GM19467 (cell line): ENCODE results near the gene CDRT15L2.
"Not testable (repeated sequence)": the region's sequence is repeated elsewhere in the genome, so short reads cannot be mapped to it uniquely, and the experiment has no call there.

Experiments used
- ATAC-seq: cut with Tn5 transposase; IDR thresholded peaks from one replicate; pipeline ENCODE4 v1.9.1; 2021; ENCODE audit warnings: mild to moderate bottlenecking, moderate library complexity; ENCODE audit not compliant: unreplicated experiment

Gene CDRT15L2

GRCh38 chr17:20571653-20572052 lies 7.9 kb upstream of the CDRT15L2 start:
- not testable (repeated sequence) for ATAC-seq

- not testable (repeated sequence) for ATAC-seq
Measured at GRCh38 chr17:20573216-20573615, 6.3 kb upstream of the CDRT15L2 start.

- ATAC-seq, result not testable (repeated sequence)
Measured at GRCh38 chr17:20575071-20575470, 4.5 kb upstream of the CDRT15L2 start.

GRCh38 chr17:20583891-20584577 lies 4.5 kb downstream of the CDRT15L2 start:
- not testable (repeated sequence) for ATAC-seq

GRCh38 chr17:20588744-20589453 lies 9.4 kb downstream of the CDRT15L2 start:
- ATAC-seq, result not testable (repeated sequence)

GRCh38 chr17:20589454-20589810 lies 9.9 kb downstream of the CDRT15L2 start:
- ATAC-seq, result not testable (repeated sequence)

- ATAC-seq, result not testable (repeated sequence)
Measured at GRCh38 chr17:20591040-20591439, 11.5 kb downstream of the CDRT15L2 start.

- not testable (repeated sequence) for ATAC-seq
Measured at GRCh38 chr17:20605568-20605967, 26.0 kb downstream of the CDRT15L2 start.

- not testable (repeated sequence) for ATAC-seq
Measured at GRCh38 chr17:20609490-20609889, 30.0 kb downstream of the CDRT15L2 start.

GRCh38 chr17:20611309-20611708 lies 31.8 kb downstream of the CDRT15L2 start:
- ATAC-seq, result no peak

GRCh38 chr17:20612635-20613034 lies 33.1 kb downstream of the CDRT15L2 start:
- no peak for ATAC-seq

GRCh38 chr17:20613248-20613647 lies 33.7 kb downstream of the CDRT15L2 start:
- ATAC-seq, result no peak

GRCh38 chr17:20613905-20614304 lies 34.4 kb downstream of the CDRT15L2 start:
- no peak for ATAC-seq

- not testable (repeated sequence) for ATAC-seq
Measured at GRCh38 chr17:20615461-20615860, 35.9 kb downstream of the CDRT15L2 start.
